ENCODE results near the gene TPCN2.
"Not testable (repeated sequence)": the region's sequence is repeated elsewhere in the genome, so short reads cannot be mapped to it uniquely, and the experiment has no call there.

Gene TPCN2

DNA sequence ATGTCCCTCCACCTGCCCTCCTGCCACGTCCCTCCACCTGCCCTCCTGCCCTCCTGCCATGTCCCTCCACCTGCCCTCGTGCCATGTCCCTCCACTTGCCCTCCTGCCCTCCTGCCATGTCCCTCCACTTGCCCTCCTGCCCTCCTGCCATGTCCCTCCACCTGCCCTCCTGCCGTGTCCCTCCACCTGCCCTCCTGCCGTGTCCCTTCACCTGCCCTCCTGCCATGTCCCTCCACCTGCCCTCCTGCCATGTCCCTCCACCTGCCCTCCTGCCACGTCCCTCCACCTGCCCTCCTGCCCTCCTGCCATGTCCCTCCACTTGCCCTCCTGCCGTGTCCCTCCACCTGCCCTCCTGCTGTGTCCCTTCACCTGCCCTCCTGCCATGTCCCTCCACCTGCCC, 28.2 kb downstream of the TPCN2 start:
- ATAC-seq (replicated peaks); H3K4me3 Mint-ChIP-seq; DNase-seq; H3K9me3 Mint-ChIP-seq; H3K27ac Mint-ChIP-seq; H3K27me3 Mint-ChIP-seq: not testable (repeated sequence)
- H3K36me3 Mint-ChIP-seq = peaks cover 49 to 59% of the 10 kb centered on the region in 2 donors
- peaks cover 7 to 21% of the 10 kb centered on the region in 2 donors for H3K4me1 Mint-ChIP-seq

DNA sequence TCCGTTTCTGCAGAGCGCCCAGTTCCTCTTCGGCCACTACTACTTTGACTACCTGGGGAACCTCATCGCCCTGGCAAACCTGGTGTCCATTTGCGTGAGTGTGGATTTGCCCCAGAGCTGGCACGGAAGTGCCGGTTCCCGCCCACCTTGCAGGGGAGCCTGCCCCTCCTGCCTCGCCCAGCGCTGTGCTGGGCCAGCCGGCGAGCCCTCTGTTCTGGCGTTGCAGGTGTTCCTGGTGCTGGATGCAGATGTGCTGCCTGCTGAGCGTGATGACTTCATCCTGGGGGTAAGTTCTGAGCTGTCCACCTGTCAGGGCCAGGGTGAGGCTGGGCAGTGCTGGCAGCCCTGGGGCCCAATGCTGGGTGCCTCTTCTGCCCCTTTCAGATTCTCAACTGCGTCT, 29.8 kb downstream of the TPCN2 start:
- no peak overlapping the region for H3K4me3 Mint-ChIP-seq
- no peaks in the 10 kb centered on the region for H3K27me3 Mint-ChIP-seq
- no peak for ATAC-seq (replicated peaks)
- H3K36me3 Mint-ChIP-seq = peaks cover 51 to 65% of the 10 kb centered on the region in 2 donors
- H3K4me1 Mint-ChIP-seq = peaks cover 7 to 21% of the 10 kb centered on the region in 2 donors
- no peak for DNase-seq
- H3K9me3 Mint-ChIP-seq = no peaks in the 10 kb centered on the region
- H3K27ac Mint-ChIP-seq = no peak overlapping the region

DNA sequence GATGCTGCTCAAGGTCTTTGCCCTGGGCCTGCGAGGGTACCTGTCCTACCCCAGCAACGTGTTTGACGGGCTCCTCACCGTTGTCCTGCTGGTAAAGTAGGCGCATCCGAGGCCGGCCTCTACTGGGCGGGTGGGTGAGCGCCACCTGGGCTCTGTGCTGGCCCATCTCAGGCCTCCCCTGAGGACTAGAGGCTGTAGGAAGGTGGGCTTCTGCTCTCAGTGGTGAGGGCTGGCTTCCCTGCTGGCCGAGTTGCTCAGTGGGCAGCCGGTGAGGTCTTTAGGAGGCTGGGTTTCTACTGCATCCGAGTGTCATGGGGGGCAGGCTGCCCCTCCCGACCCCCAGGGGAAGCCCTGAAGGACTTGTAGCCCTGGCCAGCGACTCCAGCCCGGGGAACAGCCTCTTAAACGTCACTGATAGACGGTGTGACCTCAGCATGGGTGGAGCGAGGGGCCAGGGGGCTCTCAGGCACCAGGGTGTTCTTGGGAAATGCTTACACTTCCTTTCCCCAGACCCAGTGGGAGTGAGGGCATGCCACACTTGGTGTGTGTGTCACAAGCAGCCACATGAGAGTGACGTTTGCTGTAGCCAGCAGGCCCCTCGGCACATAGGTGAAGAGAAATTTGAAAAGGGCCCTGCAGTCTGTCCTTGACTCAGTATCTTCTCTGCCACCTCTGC, 30.3 kb downstream of the TPCN2 start:
- peak overlapping the region; percentile 9 for H3K27ac Mint-ChIP-seq
- peaks cover 7 to 21% of the 10 kb centered on the region in 2 donors for H3K4me1 Mint-ChIP-seq
- H3K36me3 Mint-ChIP-seq = peaks cover 54 to 64% of the 10 kb centered on the region in 2 donors
- H3K4me3 Mint-ChIP-seq = no peak overlapping the region
- no peaks in the 10 kb centered on the region for H3K27me3 Mint-ChIP-seq
- no peak for ATAC-seq (replicated peaks)
- no peak for DNase-seq
- H3K9me3 Mint-ChIP-seq = no peaks in the 10 kb centered on the region

DNA sequence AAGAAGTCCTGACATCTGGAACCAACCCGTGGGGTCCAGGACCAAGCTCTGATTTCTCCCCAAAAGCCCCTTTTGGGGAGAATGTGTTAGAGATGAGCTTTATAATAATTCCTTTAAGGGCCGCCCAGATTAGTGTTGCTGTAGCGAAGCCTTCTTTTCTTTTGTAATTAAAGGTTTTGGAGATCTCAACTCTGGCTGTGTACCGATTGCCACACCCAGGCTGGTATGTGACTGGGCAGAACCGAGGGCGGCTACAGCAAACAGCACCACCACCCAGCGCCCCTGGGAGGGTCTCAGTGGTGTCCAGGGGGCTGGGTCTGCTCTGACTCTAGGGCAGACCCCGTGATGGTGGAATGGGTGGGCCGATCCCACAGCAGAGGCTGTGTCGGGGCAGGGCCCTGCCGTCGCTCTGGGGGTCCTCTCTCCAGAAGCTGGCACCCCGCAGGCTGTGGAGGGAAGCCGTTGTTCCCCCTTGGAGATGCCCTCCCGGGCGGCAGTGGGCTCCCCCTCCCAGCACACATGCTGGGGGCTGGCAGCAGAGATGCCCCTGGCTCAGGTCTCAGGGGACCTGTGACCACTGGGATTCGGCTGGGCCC, 31.0 kb downstream of the TPCN2 start:
- H3K27ac Mint-ChIP-seq = peak overlapping the region; percentile 93
- H3K9me3 Mint-ChIP-seq = no peaks in the 10 kb centered on the region
- ATAC-seq (replicated peaks) (no peak), DNase-seq (no peak)
- H3K27me3 Mint-ChIP-seq = no peaks in the 10 kb centered on the region
- peaks cover 53 to 58% of the 10 kb centered on the region in 2 donors for H3K36me3 Mint-ChIP-seq
- no peak overlapping the region for H3K4me3 Mint-ChIP-seq
- peaks cover 7 to 21% of the 10 kb centered on the region in 2 donors for H3K4me1 Mint-ChIP-seq

DNA sequence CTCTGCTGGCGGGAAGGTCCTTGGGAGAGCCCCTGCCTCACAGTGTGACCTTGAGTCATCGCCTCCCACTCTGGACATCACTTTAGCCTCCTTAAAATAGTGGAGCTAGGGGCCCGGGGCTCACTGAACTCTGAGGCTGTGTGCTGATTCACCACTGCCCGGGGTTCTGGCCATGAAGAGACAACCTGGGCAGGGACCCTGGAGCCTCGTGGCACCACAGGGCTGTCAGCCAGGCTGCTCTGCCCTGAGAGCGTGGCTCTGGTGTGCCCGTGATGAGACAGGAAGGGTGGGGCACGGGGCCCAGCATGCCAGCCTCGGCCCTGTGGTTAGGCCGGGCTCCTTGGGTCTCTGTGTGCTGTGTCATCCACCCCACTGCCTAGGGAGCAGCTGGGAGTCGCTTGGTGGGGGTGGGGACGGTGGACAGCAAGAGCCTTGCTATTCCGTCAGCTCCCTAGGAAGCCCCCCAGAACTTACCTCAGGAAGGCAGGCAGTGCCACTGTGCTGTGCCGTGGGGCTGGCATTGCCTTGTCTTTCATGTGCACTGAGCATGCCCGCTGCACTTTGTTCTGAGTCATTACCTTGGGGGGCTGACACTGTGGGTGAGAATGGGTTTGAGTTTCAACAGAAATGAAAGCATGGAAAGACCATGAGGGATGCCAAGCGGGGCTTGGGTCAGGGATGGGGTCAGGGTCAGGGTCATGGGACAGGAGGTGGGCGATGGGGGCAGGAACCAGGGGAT, 31.7 kb downstream of the TPCN2 start:
- Mint-ChIP-seq H3K36me3 (peaks cover 49 to 53% of the 10 kb centered on the region in 2 donors), H3K4me3 (peak overlapping the region in 1 of 2 donors; percentile 25)

DNA sequence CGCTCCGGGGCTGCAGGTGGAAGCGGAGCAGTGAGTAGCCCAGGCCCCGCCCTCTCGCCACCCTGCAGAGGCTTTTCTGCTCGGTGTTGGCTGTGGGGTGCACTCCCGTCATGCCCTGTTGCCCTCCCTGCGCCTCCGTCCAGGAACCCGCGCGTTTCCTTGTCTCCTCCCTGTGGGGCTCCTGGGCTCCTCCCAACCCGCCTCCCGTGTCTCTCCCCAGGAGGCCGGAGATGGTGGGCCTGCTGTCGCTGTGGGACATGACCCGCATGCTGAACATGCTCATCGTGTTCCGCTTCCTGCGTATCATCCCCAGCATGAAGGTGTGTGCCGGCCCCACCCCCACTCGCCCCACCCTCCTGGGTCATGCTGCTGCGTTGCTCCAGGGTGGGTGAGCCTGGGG, 32.4 kb downstream of the TPCN2 start:
- DNase-seq = no peak
- Mint-ChIP-seq H3K9me3 (no peaks in the 10 kb centered on the region), H3K4me1 (peaks cover 7 to 25% of the 10 kb centered on the region in 2 donors), H3K27me3 (no peaks in the 10 kb centered on the region), H3K4me3 (no peak overlapping the region), H3K36me3 (peaks cover 49 to 53% of the 10 kb centered on the region in 2 donors), H3K27ac (peak overlapping the region; percentile 59)
- no peak for ATAC-seq (replicated peaks)

More for the DNA sequence above, 31.7 kb downstream of the TPCN2 start:
- no peak for DNase-seq
- peak; percentile 14 to 59 for ATAC-seq (replicated peaks)
- Mint-ChIP-seq H3K4me1 (peaks cover 7 to 21% of the 10 kb centered on the region in 2 donors), H3K9me3 (no peaks in the 10 kb centered on the region), H3K27me3 (no peaks in the 10 kb centered on the region), H3K27ac (peak overlapping the region; percentile 93)

DNA sequence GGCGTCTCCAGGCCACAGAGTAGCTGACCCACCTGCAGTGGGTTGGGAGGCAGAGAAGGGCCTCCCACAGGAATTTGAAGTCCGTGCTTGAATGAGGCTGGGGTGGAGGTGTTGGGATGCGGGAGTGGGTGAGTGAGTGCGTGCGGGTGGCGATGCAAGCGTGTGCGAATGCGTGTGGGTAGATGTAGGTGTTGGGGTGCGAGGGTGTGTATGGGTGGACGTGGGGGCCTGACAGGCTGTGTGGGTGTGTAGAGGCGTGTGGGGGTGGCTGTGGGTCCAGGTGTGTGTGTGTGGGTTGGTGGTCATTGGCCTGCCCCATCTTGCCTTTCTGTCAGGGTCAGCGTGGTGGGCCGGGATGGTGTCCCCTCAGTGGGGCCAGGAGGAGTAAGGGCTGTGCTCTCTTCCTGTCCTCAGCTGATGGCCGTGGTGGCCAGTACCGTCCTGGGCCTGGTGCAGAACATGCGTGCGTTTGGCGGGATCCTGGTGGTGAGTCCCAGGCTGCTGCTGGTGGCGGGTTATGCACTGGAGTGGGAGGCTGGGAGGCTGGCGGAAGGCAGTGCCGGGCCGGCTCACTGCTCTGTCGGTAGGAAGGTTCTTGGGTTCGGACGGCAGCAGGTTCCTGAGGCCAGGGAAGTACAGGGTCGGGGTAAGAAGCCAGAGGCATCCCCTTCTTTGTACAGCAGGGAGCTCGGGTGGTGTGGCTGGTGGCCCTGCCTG, 35.0 kb downstream of the TPCN2 start:
- H3K9me3 Mint-ChIP-seq = no peaks in the 10 kb centered on the region
- H3K4me3 Mint-ChIP-seq = no peak overlapping the region
- peaks cover 44 to 45% of the 10 kb centered on the region in 2 donors for H3K36me3 Mint-ChIP-seq
- H3K4me1 Mint-ChIP-seq = peaks cover 7 to 25% of the 10 kb centered on the region in 2 donors
- H3K27me3 Mint-ChIP-seq = no peaks in the 10 kb centered on the region
- ATAC-seq (replicated peaks) (no peak), DNase-seq (no peak)
- peak overlapping the region; percentile 3 for H3K27ac Mint-ChIP-seq

DNA sequence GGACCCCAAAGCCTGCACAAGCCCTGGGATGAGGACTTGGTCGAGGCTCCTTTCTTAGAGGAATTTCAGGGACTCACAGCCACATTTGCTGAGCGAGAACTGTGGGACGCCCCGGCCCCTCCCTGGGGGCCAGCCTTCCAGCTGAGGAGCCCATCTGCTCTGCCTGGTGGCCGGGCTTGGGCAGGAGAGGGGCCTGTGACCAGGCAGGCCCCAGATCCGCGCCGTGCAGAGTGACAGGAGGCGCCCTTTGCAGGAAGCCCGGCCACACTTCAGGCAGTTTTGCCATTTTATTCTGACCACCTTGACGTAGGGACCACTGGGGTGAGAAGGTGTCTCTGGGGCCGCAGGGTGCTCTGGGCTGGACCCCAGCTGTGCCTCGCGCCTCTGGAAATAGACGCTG, 35.6 kb downstream of the TPCN2 start:
- Mint-ChIP-seq H3K27ac (no peak overlapping the region), H3K36me3 (peaks cover 40 to 46% of the 10 kb centered on the region in 2 donors), H3K4me1 (peaks cover 7 to 19% of the 10 kb centered on the region in 2 donors), H3K4me3 (no peak overlapping the region), H3K9me3 (no peaks in the 10 kb centered on the region), H3K27me3 (no peaks in the 10 kb centered on the region)
- DNase-seq (no peak), ATAC-seq (replicated peaks) (no peak)

DNA sequence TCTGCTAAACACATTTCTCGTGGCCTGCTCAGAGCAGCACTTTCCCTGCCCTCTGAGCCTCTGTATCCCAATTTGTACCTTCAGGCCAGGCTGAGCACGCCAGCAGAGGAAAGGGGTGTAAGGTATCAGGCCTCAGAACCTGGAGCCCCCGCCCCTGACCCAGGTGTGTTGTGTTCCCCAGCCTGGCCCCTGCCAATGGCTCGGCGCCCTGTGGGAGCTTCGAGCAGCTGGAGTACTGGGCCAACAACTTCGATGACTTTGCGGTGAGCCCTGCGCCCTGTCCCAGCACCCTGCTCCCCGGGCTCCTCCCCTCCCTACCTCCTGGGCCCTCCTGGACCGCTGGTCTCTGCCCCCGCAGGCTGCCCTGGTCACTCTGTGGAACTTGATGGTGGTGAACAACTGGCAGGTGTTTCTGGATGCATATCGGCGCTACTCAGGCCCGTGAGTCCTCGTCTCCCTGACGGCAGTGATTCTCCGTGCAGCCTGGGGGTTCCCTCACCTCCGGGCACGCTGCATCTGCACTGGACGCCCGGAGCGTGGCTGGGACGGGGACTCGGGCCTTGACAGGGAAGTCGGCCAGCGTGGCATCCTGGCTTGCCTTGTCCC, 36.9 kb downstream of the TPCN2 start:
- H3K27ac Mint-ChIP-seq = no peak overlapping the region
- no peaks in the 10 kb centered on the region for H3K9me3 Mint-ChIP-seq
- DNase-seq (no peak), ATAC-seq (replicated peaks) (no peak)
- H3K36me3 Mint-ChIP-seq = peaks cover 47 to 51% of the 10 kb centered on the region in 2 donors
- H3K27me3 Mint-ChIP-seq = no peaks in the 10 kb centered on the region
- H3K4me3 Mint-ChIP-seq = no peak overlapping the region
- peaks cover 6 to 7% of the 10 kb centered on the region in 2 donors for H3K4me1 Mint-ChIP-seq

DNA sequence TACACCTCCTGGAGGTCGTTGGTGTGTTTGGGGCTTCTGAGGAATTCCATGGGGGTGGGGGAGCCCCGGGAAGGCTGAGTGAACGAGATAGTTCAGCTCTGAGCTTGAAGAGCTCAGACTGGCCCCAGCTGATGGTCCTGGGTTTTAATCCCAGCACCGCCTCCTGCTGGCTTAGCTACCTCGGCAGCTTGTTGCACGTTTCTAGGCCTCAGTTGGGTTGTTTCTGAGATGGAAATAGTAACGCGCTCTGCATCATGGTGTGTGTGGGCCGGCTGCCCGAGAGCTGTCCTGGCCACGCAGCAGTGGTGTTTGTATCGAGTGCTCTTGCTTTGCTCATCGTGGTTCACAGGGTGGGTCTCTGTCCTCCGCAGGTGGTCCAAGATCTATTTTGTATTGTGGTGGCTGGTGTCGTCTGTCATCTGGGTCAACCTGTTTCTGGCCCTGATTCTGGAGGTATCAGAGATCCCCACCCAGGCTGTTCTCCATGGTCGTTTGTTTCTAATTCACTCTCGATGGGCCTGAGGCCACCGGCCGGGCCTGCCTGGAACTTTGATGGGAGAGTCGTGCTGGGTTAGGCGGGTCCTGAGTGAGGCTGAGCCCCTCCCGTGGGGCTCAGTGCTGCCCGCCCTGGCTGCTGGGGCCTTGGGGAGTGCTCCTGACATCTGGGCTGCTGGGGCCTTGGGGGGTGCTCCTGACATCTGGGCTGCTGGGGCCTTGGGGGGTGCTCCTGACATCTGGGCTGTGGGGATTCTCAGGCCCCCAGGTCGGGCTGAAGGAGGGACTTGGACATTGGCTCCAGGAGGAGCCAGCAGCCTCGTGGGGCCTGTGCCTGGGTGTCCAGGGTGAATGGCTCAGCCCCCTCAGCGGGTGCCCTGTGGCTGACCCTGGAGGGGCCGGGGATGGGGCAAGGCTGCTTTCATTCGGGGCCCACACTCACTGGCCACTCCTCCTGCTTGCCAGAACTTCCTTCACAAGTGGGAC, 37.7 kb downstream of the TPCN2 start:
- no peaks in the 10 kb centered on the region for H3K27me3 Mint-ChIP-seq
- peak overlapping the region; percentile 42 for H3K27ac Mint-ChIP-seq
- H3K4me1 Mint-ChIP-seq = peaks cover 3 to 5% of the 10 kb centered on the region in 2 donors
- ATAC-seq (replicated peaks) = no peak
- no peaks in the 10 kb centered on the region for H3K9me3 Mint-ChIP-seq
- no peak overlapping the region for H3K4me3 Mint-ChIP-seq
- no peak for DNase-seq
- H3K36me3 Mint-ChIP-seq = peaks cover 43% of the 10 kb centered on the region in 2 donors

DNA sequence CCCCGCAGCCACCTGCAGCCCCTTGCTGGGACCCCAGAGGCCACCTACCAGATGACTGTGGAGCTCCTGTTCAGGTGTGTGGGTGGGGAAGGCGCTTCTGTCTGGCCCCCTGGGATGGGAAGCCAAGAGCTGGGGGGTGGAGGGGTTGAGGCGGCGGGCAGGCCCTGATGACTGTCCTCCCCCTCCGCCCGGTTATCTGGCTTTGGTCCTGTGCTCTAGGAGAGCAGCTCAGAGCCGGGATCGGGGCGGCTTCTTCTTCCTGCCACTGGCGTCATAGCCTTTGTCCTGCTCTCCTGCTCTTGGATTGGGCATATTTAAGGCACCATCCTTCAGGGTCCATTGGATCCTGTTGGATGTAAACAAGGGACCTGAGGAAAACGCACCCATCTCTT, 38.4 kb downstream of the TPCN2 start:
- no peak for ATAC-seq (replicated peaks)
- H3K4me1 Mint-ChIP-seq = peaks cover 3 to 5% of the 10 kb centered on the region in 2 donors
- no peaks in the 10 kb centered on the region for H3K27me3 Mint-ChIP-seq
- no peak for DNase-seq
- H3K36me3 Mint-ChIP-seq = peaks cover 43% of the 10 kb centered on the region in 2 donors
- no peak overlapping the region for H3K4me3 Mint-ChIP-seq
- H3K9me3 Mint-ChIP-seq = no peaks in the 10 kb centered on the region
- H3K27ac Mint-ChIP-seq = no peak overlapping the region

DNA sequence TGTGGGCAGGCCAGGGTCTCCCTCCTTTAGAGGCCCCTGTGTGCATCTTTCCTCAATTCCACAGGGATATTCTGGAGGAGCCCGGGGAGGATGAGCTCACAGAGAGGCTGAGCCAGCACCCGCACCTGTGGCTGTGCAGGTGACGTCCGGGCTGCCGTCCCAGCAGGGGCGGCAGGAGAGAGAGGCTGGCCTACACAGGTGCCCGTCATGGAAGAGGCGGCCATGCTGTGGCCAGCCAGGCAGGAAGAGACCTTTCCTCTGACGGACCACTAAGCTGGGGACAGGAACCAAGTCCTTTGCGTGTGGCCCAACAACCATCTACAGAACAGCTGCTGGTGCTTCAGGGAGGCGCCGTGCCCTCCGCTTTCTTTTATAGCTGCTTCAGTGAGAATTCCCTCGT, 39.1 kb downstream of the TPCN2 start:
- Mint-ChIP-seq H3K4me3 (no peak overlapping the region), H3K36me3 (peaks cover 43 to 46% of the 10 kb centered on the region in 2 donors), H3K27me3 (no peaks in the 10 kb centered on the region), H3K9me3 (no peaks in the 10 kb centered on the region), H3K27ac (no peak overlapping the region), H3K4me1 (peaks cover 3 to 5% of the 10 kb centered on the region in 2 donors)
- DNase-seq (no peak), ATAC-seq (replicated peaks) (no peak)

DNA sequence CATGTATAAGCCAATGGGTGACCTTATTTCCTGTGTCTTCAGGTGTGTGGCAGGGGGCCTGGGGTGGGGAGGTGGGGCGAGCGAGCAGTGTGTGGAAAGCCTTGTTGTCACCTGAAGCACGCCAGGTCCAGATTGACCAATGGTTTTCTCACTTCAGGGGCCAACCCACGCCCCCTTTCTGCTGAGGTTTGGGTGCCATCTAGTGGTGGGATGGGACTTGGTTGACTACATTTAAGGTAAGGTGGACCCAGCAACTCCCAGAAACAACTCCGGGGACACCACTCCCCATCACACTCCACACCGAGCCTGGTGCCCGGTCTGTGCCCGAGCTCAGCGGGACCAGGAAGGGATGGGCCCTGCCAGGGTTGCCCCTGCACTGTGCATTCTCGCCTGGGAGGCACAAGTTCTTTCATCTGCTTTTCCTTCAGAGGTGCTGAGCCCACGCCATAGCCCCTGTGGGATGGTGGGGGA, 40.0 kb downstream of the TPCN2 start:
- H3K4me1 Mint-ChIP-seq = peaks cover 3 to 5% of the 10 kb centered on the region in 2 donors
- DNase-seq (peak; percentile 58), ATAC-seq (replicated peaks) (peak; percentile 86 to 90)
- no peak overlapping the region for H3K4me3 Mint-ChIP-seq
- H3K27ac Mint-ChIP-seq = peak overlapping the region; percentile 31
- H3K36me3 Mint-ChIP-seq = peaks cover 37 to 44% of the 10 kb centered on the region in 2 donors
- H3K9me3 Mint-ChIP-seq = no peaks in the 10 kb centered on the region
- H3K27me3 Mint-ChIP-seq = no peaks in the 10 kb centered on the region

Measured in stimulated activated naive B cell treated with anti-CD40 and anti-IgM and Interleukin-4, amounts not matched to agents 10 μg/mL and 1 μg/mL and 100 μg/mL, for 72 hours (primary cell).